NCI-H2196 (cell line): ENCODE data around the gene BUB3.

Experiments
- DNase-seq: peaks from one replicate; lab custom pipeline; 2025; ENCODE audit not compliant: unreplicated experiment; lab: John Stamatoyannopoulos, UW

The BUB3 gene, protein sequence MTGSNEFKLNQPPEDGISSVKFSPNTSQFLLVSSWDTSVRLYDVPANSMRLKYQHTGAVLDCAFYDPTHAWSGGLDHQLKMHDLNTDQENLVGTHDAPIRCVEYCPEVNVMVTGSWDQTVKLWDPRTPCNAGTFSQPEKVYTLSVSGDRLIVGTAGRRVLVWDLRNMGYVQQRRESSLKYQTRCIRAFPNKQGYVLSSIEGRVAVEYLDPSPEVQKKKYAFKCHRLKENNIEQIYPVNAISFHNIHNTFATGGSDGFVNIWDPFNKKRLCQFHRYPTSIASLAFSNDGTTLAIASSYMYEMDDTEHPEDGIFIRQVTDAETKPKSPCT

GRCh38 chr10:123154092-123154710, at the start of gene BUB3:
Gene BUB3, plus strand, starts transcription at chr10:123154402. Its CDS starts 516 bp downstream, at chr10:123154918.
- DNase-seq: peak; percentile 94

- no peak for DNase-seq
These were observed 44.7 kb upstream of the BUB3 start for GRCh38 chr10:123109466-123109865.

DNA sequence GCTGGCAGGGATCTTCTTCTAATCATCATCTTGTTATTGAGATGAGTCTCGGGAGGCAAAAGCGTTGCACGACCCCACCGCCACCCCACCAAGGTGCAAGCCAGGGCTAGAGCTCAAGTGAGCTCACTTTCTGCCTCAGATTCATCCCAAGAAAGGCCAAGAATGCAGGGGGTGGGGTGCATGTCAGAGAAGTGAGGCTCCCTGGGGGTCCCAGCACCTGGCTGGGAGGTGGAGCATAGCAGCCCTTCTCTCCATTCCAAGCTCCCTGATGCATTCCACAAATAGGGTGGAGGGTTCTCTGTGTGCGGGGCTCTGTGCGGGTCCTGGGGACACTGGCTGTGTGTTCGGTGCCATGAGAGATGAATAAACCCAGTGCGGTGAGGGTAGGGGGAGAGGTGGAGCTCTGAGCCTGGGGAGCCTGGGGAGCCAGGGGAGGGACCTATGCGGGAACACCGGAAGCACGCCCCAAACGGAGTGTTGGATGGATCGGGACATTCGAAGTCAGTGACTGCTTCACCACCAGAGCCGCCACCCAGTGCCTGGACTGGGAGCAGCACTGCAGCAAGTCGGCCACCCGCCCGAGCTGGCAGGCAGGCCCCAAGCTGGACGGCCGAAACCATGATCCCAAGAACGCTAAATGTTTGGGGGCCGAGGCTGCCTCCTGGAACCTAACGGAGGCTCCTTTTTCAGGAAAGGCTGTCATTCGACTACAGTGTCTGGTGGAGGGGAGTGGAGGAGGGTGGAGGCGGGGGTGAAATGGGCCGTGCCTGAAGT, 36.4 kb upstream of the BUB3 start:
- no peak for DNase-seq

DNA sequence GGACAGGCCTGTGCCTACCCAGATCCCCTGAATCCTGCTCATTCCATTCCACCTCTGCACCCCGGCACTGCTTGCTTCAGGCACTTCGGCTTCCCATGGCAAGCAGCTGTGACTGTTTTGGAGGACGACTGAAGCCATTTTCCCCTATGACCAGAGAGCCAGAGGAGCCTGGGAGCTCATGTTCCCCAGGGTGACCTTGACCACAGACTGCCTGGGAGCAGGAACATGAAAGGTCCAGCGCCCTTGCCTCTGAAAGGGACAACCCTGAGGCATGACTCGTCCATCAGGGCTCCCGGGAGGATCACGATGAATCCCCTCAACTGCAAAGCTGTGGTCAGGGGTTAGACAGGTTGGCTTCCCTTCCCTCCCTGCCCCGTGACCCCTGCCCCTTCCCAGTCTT, 35.1 kb upstream of the BUB3 start:
- DNase-seq: no peak

- DNase-seq: no peak
These were observed 28.0 kb upstream of the BUB3 start for GRCh38 chr10:123126246-123126645.

- no peak for DNase-seq
These were observed 24.5 kb upstream of the BUB3 start for GRCh38 chr10:123129618-123130271.

- peak; percentile 75 for DNase-seq
These were observed 21.4 kb upstream of the BUB3 start for GRCh38 chr10:123132576-123133477.

DNA sequence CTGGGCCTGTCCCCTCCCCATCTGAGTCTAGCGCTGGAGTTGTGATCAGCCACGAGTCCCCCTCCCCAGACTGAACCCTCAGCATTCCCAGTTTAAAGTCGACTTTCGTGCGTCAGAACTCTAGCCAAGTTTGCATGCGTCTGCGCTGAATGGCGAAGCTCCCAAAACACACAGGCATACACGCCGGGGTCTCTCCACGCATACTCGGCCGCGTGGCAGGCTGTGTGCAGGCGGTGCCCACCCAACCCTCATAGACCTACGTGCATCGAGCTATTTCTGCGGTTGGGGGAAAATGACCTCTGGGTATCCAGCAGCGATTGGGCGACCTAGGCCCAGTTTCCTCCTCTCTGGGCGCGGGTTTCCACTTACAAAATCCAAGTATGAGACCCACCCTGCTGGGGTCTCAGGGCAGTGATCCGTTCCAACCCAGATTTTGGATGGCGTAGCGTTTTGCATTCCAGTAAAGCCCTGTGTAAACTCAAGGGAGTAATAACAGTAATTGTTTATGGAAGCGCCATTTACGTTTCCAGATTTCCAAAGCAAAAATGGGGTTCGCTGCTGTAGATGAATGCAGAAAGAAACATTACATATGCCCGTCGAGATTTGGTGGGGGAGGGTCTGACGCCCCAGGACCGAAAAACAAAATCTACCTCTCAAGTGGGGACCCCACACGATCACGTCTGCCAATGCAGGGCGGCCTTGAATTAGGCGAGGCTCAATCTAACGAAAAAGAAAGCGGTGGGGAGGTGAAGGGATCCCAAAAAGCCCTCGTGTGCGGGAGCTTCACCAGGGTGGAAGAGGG, 20.5 kb upstream of the BUB3 start:
- DNase-seq: no peak

DNA sequence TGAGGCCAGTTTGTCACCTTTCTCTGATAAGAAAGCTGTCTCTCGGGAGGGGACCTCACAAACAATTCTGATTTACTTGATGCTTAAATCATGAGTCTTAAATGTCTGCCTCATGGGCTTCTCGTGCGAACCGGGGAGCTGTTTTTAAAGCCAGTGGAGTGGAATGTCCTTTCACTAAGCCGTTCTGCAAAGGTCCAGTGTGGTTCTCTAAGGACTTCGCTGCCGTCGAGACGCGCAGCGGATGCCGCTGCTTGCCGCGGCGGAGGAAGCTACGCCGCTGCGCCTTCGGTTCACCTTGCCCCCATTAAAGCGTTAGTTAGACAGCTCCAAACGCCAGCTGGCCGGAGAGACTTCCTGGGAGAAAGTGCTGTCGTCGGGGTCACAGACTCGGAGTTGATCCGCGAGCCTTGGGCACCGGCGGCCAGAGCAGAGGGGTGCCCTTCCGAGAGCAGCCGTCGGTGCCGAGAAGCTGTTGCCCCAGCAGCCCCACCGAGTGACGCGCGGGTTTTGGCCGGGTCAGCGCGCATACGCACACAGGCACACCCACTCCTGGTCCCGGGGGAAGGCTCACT, 19.8 kb upstream of the BUB3 start:
- no peak for DNase-seq

DNA sequence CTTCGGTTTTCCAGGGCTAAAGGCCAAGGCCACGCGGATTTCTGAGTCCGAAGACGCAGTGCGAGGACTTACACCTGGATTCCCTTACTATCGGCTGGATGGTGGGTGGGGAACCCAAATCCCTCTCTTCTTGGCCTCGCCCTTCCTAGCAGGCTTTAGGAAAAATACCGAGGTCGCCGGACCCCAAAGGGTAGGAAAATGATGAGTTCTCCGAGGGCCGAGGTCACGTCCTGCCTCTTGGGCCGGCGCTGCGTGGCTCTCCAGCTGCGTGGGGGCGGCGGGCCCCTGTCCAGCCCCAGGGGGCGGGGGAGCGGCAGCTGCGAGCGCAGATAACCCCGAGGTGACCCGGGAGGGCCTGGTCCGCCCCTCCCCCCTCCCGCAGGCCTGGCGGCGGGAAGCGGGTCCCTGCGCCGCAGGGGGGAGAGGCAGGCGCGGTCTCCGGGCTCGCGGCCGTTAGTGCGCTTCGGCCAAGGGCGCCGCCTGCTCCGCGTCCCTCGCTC, 19.2 kb upstream of the BUB3 start:
- peak; percentile 29 for DNase-seq

DNA sequence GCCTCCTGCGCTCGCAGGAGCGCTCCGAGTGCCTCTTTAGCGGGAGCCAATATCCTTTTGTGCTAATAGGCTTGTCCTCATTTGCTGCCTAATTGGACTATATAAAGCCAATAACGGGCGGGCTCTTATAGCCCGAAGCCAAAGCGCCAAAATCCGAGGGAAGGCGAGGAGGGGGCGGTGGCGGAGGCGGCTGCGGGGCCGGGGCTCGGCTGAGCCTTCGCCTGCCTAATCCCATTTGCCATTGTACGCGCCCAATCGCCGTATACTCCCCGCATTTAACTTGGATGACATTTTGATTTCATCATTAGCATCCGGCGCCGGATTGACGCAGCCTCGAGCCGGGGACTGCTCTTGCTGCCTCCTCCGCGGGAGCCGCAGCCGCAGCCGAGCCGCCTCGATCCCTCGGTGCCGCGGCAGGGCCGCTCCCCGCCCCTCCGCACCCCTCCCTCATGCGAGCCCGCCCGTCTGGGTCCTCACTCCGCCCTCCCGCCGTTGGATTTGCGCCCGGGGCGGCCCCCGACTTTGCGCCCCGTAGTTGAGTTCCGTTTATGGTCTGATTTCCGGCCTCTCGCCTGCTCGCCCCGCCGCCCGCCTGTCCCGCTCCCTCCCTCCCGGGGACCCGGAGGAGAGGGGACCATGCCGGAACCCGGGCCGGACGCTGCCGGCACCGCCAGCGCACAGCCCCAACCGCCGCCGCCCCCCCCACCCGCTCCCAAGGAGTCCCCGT, 18.6 kb upstream of the BUB3 start, which contains the start of gene HMX3:
TSS of gene HMX3 (plus strand) at position 556 of the 727 bp plus-strand sequence. CDS start at position 637, 81 bp downstream.
- DNase-seq: peak; percentile 25

DNA sequence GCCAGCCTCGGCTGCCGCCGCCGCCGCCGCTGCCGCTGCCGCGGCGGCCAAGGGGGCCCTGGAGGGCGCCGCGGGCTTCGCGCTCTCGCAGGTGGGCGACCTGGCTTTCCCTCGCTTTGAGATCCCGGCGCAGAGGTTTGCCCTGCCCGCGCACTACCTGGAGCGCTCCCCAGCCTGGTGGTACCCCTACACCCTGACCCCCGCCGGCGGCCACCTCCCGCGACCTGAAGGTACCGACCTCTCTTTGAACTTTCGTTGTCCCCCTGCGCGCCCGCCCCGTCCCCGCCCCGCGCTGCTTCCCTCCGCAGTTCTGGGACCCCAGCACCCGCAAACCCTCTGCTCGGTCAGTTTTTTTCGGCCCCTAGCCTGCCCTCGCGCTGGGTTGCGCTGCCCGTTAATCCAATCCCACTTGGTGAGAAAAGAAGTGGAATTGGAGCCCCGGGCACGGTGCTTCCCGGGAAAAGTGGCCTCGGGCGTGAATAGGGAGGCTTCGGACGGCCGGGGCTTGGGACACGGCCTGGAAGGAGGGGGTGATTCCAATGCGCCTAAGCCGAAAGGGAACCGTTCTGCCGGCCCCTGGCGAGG, 17.9 kb upstream of the BUB3 start:
- no peak for DNase-seq

DNA sequence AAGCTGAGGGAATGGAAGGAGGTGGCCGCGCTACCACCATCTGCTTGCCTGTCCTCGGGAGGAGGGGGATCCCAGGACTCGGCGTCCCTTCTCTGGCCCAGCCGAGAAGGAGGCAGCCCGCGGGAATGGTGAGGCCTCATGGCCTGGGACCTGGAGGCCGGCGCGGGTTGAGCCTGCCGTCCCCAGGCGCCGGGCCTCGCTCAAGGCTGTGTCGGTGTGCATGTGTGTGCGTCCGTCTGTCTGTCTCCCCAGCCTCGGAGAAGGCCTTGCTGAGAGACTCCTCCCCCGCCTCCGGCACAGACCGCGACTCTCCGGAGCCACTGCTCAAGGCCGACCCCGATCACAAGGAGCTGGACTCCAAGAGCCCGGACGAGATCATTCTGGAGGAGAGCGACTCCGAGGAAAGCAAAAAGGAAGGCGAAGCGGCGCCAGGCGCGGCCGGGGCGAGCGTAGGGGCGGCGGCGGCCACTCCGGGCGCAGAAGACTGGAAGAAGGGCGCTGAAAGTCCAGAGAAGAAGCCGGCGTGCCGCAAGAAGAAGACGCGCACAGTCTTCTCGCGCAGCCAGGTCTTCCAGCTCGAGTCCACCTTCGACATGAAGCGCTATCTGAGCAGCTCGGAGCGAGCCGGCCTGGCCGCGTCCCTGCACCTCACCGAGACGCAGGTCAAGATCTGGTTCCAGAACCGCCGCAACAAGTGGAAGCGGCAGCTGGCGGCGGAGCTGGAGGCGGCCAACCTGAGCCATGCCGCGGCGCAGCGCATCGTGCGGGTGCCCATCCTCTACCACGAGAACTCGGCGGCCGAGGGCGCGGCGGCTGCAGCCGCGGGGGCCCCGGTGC, 17.2 kb upstream of the BUB3 start:
- DNase-seq: no peak

- no peak for DNase-seq
These were observed 15.1 kb upstream of the BUB3 start for GRCh38 chr10:123139165-123139520.

DNA sequence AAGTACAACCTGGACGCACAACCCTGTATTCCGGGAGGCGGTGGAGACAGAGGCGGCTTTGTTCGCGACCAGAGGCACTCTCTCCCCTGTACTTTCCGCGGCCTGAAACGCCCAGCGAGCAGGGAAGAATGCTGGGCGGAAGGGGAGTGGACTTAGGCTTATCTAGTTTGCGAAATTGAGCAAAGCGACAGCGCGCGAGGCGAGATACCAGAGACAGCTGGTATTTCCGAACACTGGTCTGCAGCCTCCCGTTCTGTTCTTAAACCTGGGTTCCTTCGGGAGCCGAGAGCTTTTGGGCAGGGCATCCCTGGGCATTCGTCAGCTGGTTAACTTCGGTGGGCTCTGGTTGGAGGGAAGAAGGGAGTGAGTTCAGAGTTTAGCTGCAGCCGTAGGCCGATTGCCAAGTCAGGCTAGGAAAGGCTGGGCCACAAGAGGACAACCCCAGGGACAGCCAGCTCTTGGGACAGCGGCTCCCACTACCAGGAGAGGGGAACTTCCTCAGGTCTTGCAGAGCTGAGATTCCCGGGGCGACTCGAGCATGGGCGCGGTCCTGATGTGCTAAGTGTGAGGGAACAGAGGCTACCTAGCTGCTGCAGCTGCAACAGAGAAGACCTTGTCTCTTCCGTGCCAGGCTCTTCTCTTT, 14.6 kb upstream of the BUB3 start:
- no peak for DNase-seq

- DNase-seq: no peak
These were observed 13.8 kb upstream of the BUB3 start for GRCh38 chr10:123140164-123140982.
